IPS-15b (cell line): ENCODE results near the gene BRAF.
"Not testable (repeated sequence)": the region's sequence is repeated elsewhere in the genome, so short reads cannot be mapped to it uniquely, and the experiment has no call there.

Experiments used
- H3K27me3 ChIP-seq: one replicate; pipeline ENCODE4 v1.6.1; 2013; ENCODE audit warnings: low read length; ENCODE audit not compliant: control insufficient read depth, insufficient read depth
- H3K36me3 ChIP-seq: one replicate; pipeline ENCODE4 v1.6.1; 2013; ENCODE audit warnings: low read length; ENCODE audit not compliant: control insufficient read depth, insufficient read depth
- H3K4me1 ChIP-seq: one replicate; pipeline ENCODE4 v1.6.1; 2013; ENCODE audit warnings: mild to moderate bottlenecking, low read length; ENCODE audit not compliant: control insufficient read depth, insufficient read depth
- H3K4me3 ChIP-seq: one replicate; pipeline ENCODE4 v1.5.1; 2013; ENCODE audit warnings: low read depth, low read length
- H3K9ac ChIP-seq: one replicate; pipeline ENCODE4 v1.6.1; 2013; ENCODE audit warnings: low read depth, mild to moderate bottlenecking, low read length
- H3K9me3 ChIP-seq: one replicate; pipeline ENCODE4 v1.6.1; 2013; ENCODE audit warnings: mild to moderate bottlenecking, low read length; ENCODE audit not compliant: control insufficient read depth, insufficient read depth

The BRAF gene

GRCh38 chr7:140867467-140868462, 57.0 kb downstream of the BRAF start:
- Histone ChIP-seq H3K27me3 (no peaks in the 10 kb centered on the region), H3K4me3 (no peak overlapping the region)

GRCh38 chr7:140866926-140867325, 57.8 kb downstream of the BRAF start:
- no peaks in the 10 kb centered on the region for H3K9me3 ChIP-seq
- no peaks in the 10 kb centered on the region for H3K27me3 ChIP-seq
- no peak overlapping the region for H3K4me3 ChIP-seq
- H3K9ac ChIP-seq: no peak overlapping the region
- H3K4me1 ChIP-seq: peaks cover 3% of the 10 kb centered on the region
- no peaks in the 10 kb centered on the region for H3K36me3 ChIP-seq

More at GRCh38 chr7:140867467-140868462, 57.0 kb downstream of the BRAF start:
- peaks cover 3% of the 10 kb centered on the region for H3K4me1 ChIP-seq
- no peaks in the 10 kb centered on the region for H3K9me3 ChIP-seq
- H3K36me3 ChIP-seq: no peaks in the 10 kb centered on the region
- no peak overlapping the region for H3K9ac ChIP-seq

GRCh38 chr7:140864732-140865131, 60.0 kb downstream of the BRAF start:
- no peaks in the 10 kb centered on the region for H3K36me3 ChIP-seq
- H3K4me3 ChIP-seq: no peak overlapping the region
- no peaks in the 10 kb centered on the region for H3K9me3 ChIP-seq
- no peaks in the 10 kb centered on the region for H3K27me3 ChIP-seq
- no peak overlapping the region for H3K9ac ChIP-seq
- peaks cover 3% of the 10 kb centered on the region for H3K4me1 ChIP-seq

GRCh38 chr7:140863867-140864266, 60.9 kb downstream of the BRAF start:
- Histone ChIP-seq H3K27me3 (no peaks in the 10 kb centered on the region), H3K9ac (no peak overlapping the region), H3K4me3 (no peak overlapping the region), H3K4me1 (peaks cover 3% of the 10 kb centered on the region), H3K36me3 (no peaks in the 10 kb centered on the region), H3K9me3 (no peaks in the 10 kb centered on the region)

GRCh38 chr7:140863184-140863583, 61.5 kb downstream of the BRAF start:
- Histone ChIP-seq H3K9me3 (no peaks in the 10 kb centered on the region), H3K9ac (no peak overlapping the region), H3K27me3 (no peaks in the 10 kb centered on the region), H3K4me1 (peaks cover 3% of the 10 kb centered on the region), H3K36me3 (no peaks in the 10 kb centered on the region), H3K4me3 (no peak overlapping the region)

GRCh38 chr7:140857048-140857447, 67.7 kb downstream of the BRAF start:
- no peak overlapping the region for H3K4me3 ChIP-seq
- no peak overlapping the region for H3K9ac ChIP-seq
- H3K36me3 ChIP-seq: no peaks in the 10 kb centered on the region
- no peaks in the 10 kb centered on the region for H3K4me1 ChIP-seq
- no peaks in the 10 kb centered on the region for H3K9me3 ChIP-seq
- H3K27me3 ChIP-seq: no peaks in the 10 kb centered on the region

GRCh38 chr7:140841166-140841715, 83.5 kb downstream of the BRAF start:
- Histone ChIP-seq H3K36me3 (peaks cover 3% of the 10 kb centered on the region), H3K9ac (no peak overlapping the region), H3K27me3 (no peaks in the 10 kb centered on the region), H3K4me3 (no peak overlapping the region), H3K4me1 (peaks cover 4% of the 10 kb centered on the region), H3K9me3 (no peaks in the 10 kb centered on the region)

GRCh38 chr7:140831724-140832123, 93.0 kb downstream of the BRAF start:
- no peaks in the 10 kb centered on the region for H3K36me3 ChIP-seq
- no peak overlapping the region for H3K4me3 ChIP-seq
- H3K9ac ChIP-seq: no peak overlapping the region
- no peaks in the 10 kb centered on the region for H3K9me3 ChIP-seq
- peaks cover 5% of the 10 kb centered on the region for H3K4me1 ChIP-seq
- no peaks in the 10 kb centered on the region for H3K27me3 ChIP-seq

GRCh38 chr7:140829720-140830119, 95.0 kb downstream of the BRAF start:
- H3K9me3 ChIP-seq: no peaks in the 10 kb centered on the region

GRCh38 chr7:140828741-140829140, 96.0 kb downstream of the BRAF start:
- Histone ChIP-seq H3K36me3 (no peaks in the 10 kb centered on the region), H3K9ac (no peak overlapping the region), H3K4me1 (no peaks in the 10 kb centered on the region), H3K9me3 (no peaks in the 10 kb centered on the region), H3K4me3 (no peak overlapping the region), H3K27me3 (no peaks in the 10 kb centered on the region)

More at GRCh38 chr7:140829720-140830119, 95.0 kb downstream of the BRAF start:
- H3K4me1 ChIP-seq: no peaks in the 10 kb centered on the region
- no peaks in the 10 kb centered on the region for H3K36me3 ChIP-seq
- H3K4me3 ChIP-seq: no peak overlapping the region
- H3K27me3 ChIP-seq: no peaks in the 10 kb centered on the region
- no peak overlapping the region for H3K9ac ChIP-seq

GRCh38 chr7:140817383-140817782, 107.3 kb downstream of the BRAF start:
- not testable (repeated sequence) for H3K4me3 ChIP-seq, H3K27me3 ChIP-seq, H3K4me1 ChIP-seq, H3K9me3 ChIP-seq, H3K9ac ChIP-seq, H3K36me3 ChIP-seq
